Right atrium auricular region (tissue), 2 donors: ENCODE data around the gene NRF1. TPM values are rescaled to one million over a fixed set of nuclear protein-coding genes. Genes with fewer than 3 reads are reported as not detected.

ENCODE experiments used
- DNase-seq: peaks from one replicate; pipeline ENCODE4 v3.0.0-alpha.2; 2019; ENCODE audit warnings: low spot score
- H3K27ac ChIP-seq, 2 donors: fragments of 200-600 bp; sonication (generic); 1 replicate in 1 of 2; 2 replicates in 1 of 2; pipeline ENCODE4 v1.5.1; 2016 to 2019
- H3K27me3 ChIP-seq, 2 donors: fragments of 200-600 bp; sonication (generic); one replicate each; pipeline versions ENCODE4 v1.5.1 to v1.6.0; 2017 to 2019
- H3K36me3 ChIP-seq: fragments of 200-600 bp; sonication (generic); one replicate; pipeline ENCODE4 v1.5.1; 2016
- H3K4me1 ChIP-seq, 2 donors: fragments of 200-600 bp; sonication (generic); one replicate each; pipeline versions ENCODE4 v1.5.1 to v1.6.0; 2017 to 2019
- H3K4me3 ChIP-seq, 2 donors: fragments of 200-600 bp; sonication (generic); 1 replicate in 1 of 2; 2 replicates in 1 of 2; pipeline ENCODE4 v1.5.1; 2017 to 2019; ENCODE audit warnings: mild to moderate bottlenecking in 1 of 2, moderate library complexity in 1 of 2
- H3K9me3 ChIP-seq, 2 donors: fragments of 200-600 bp; sonication (generic); one replicate each; pipeline ENCODE4 v1.5.1; 2019
- CTCF ChIP-seq, 2 donors: fragments of 200-600 bp; sonication (generic); IDR thresholded peaks; one replicate each; pipeline ENCODE4 v1.5.1; 2019; ENCODE audit warnings: antibody characterized with exemption in 2 of 2
- total RNA-seq, 2 donors: library from RNA; depleted of rRNA; stranded (reverse); fragments of >200 nt; gene quantifications; one replicate each; pipeline ENCODE4 v1.1.0, GENCODE V29; 2016

Gene NRF1
- total RNA-seq, 2 donors from 2014 or later, result 14.9 to 21.2 TPM

DNA sequence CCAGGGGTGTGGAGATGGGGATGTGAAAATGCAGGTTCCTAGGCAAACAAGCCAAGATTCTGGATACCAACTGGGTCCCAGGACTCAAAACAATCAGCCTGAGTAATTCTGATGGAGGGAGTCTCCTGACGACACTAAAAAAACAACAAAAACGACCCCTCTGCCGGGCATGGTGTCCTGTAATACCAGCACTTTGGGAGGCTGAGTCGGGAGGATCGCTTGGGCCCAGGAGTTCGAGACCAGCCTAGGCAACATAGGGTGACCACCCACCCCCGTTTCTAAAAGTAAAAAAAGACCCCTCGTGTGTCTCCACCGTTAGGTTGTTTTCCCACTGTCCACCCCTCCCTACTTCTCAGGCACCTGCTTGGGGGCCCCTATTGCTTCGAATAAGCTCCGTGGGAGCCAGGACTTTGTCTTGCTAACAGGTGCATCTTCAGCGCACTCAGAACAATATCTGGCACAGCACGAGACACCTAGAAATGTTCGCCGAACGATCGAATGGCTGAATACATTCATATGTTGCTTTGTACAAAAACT is 743 bp upstream of the NRF1 start:
- Histone ChIP-seq H3K36me3 (no peaks in the 10 kb centered on the region), H3K4me3 (peak overlapping the region; percentile 76 to 93), H3K27me3 (no peaks in the 10 kb centered on the region), H3K9me3 (no peaks in the 10 kb centered on the region), H3K4me1 (peaks cover 0 to 29% of the 10 kb centered on the region in 2 donors), H3K27ac (peak overlapping the region; percentile 93 to 99)
- DNase-seq, result no peak
- no peak for TF ChIP-seq CTCF (IDR thresholded peaks at IDR 0.05)

DNA sequence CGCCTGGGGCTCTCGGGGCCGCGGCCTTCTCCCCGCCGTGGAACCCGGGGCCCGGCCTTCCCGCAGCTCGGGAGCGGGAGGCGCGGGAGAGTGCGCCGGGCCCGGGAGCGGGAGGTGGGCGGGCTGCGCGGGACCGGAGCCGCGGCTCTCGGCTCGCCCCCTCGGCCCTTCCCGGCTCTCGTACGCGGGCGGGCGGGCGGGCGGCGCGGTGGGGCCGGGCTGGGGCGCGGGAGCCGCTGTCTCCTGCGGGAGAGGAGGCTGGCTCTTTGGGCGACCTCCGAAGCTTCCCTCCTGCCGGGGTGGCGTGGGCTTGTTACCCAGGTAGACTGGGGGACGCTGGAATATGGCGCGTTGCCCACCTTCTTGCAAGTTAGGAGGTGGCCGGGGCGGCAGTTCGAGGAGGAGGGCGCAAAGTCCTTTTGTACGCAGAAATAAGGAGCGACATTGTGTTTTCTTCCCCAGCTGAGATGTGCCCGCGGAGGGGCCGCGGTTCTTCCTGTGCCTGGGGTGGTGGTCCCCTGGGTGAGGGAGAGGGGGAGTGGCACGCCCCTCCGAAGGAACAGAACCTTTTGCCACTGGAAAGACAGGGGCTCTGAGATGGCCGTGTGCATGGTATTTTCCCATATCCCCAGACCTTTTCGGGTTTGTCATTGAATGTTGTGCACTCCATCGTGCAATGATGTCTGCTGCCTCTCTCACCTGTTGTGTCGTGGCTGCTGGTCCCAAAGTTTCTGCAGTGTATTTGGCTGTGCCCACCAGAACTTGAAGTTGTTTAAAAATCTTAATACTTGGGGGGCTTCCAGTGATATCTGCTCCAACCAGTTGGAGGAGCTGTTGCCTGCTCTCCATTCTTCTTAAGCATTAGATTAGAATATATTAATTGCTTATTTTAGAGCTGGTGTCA is 844 bp downstream of the NRF1 start:
- TF ChIP-seq CTCF (IDR thresholded peaks at IDR 0.05), result peak; percentile 41 to 71
- no peak for DNase-seq
- Histone ChIP-seq H3K9me3 (no peaks in the 10 kb centered on the region), H3K36me3 (no peaks in the 10 kb centered on the region), H3K4me1 (peaks cover 0 to 33% of the 10 kb centered on the region in 2 donors), H3K27ac (peak overlapping the region; percentile 93 to 99), H3K27me3 (no peaks in the 10 kb centered on the region), H3K4me3 (peak overlapping the region; percentile 76 to 93)

GRCh38 chr7:129613016-129613337 is 1.5 kb downstream of the NRF1 start:
- H3K4me3 ChIP-seq, result peak overlapping the region; percentile 76 to 93
- H3K27ac ChIP-seq, result peak overlapping the region; percentile 93 to 99
- no peaks in the 10 kb centered on the region for H3K36me3 ChIP-seq
- no peaks in the 10 kb centered on the region for H3K27me3 ChIP-seq
- no peak for DNase-seq
- no peaks in the 10 kb centered on the region for H3K9me3 ChIP-seq
- no peak for TF ChIP-seq CTCF (IDR thresholded peaks at IDR 0.05)
- peaks cover 0 to 40% of the 10 kb centered on the region in 2 donors for H3K4me1 ChIP-seq

DNA sequence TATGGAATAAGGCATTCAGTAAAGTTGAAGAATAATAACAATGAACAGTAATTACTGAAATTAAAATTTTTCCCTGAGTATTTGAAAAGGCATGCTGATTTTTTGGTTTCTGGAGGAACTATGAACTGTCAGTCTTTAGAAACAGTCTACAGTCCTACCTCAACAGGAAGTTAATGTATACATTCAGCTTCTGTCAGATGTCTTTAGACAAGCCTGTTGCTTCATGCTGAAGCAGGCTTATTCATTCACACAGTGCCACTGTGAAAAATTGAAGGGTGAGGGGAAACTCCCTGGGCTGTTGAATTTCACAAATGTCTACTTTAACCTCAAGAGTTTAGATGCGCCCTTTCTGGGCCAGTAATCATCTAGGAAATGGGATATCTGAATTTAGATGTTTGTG is 3.5 kb downstream of the NRF1 start:
- peaks cover 0 to 40% of the 10 kb centered on the region in 2 donors for H3K4me1 ChIP-seq
- TF ChIP-seq CTCF (IDR thresholded peaks at IDR 0.05), result no peak
- H3K27ac ChIP-seq, result no peak overlapping the region
- H3K27me3 ChIP-seq, result no peaks in the 10 kb centered on the region
- H3K36me3 ChIP-seq, result no peaks in the 10 kb centered on the region
- H3K4me3 ChIP-seq, result no peak overlapping the region
- H3K9me3 ChIP-seq, result no peaks in the 10 kb centered on the region
- no peak for DNase-seq

DNA sequence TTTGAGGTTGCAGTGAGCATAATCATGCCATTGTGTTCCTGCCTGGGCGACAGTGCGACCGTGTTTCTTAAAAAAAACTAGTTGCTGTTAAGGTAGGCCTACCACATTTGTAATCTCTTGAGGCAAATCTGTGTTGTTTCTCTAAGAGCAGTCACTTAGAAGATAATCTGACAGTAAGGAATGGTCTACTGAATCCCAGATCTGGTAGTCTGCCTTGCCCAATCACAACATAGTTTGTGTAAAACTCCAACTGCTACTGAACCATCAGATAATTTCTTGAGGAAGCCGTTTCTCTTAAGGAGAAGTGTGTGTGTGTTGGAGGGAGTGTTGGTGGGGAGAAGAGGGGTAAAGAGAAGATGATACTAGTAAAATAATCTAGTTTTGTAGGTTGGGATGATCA is 5.0 kb downstream of the NRF1 start:
- H3K9me3 ChIP-seq, result no peaks in the 10 kb centered on the region
- H3K36me3 ChIP-seq, result no peaks in the 10 kb centered on the region
- peaks cover 0 to 31% of the 10 kb centered on the region in 2 donors for H3K4me1 ChIP-seq
- no peak for DNase-seq
- H3K27me3 ChIP-seq, result no peaks in the 10 kb centered on the region
- H3K4me3 ChIP-seq, result no peak overlapping the region
- TF ChIP-seq CTCF (IDR thresholded peaks at IDR 0.05), result no peak
- no peak overlapping the region for H3K27ac ChIP-seq
